Suprapubic skin (tissue), 4 donors: Measurements from ENCODE around the gene GMDS. TPM values are rescaled to one million over a fixed set of nuclear protein-coding genes. Genes with fewer than 3 reads are reported as not detected.

Experiments
- DNase-seq, 2 donors: peaks; one replicate each; pipeline ENCODE4 v3.0.0-alpha.2; 2019; ENCODE audit warnings: low spot score in 2 of 2
- H3K27ac ChIP-seq: fragments of 200-600 bp; sonication (generic); one replicate; pipeline ENCODE4 v1.5.1; 2019
- H3K27me3 ChIP-seq: fragments of 200-600 bp; sonication (generic); one replicate; pipeline ENCODE4 v1.5.1; 2019
- H3K36me3 ChIP-seq: fragments of 200-600 bp; sonication (generic); one replicate; pipeline ENCODE4 v1.5.1; 2019
- H3K4me1 ChIP-seq: fragments of 200-600 bp; sonication (generic); one replicate; pipeline ENCODE4 v1.5.1; 2019
- H3K4me3 ChIP-seq: fragments of 200-600 bp; sonication (generic); one replicate; pipeline ENCODE4 v1.5.1; 2019; ENCODE audit warnings: mild to moderate bottlenecking
- H3K9me3 ChIP-seq: fragments of 200-600 bp; sonication (generic); one replicate; pipeline ENCODE4 v1.5.1; 2019
- EP300 ChIP-seq: sonication (generic); formaldehyde crosslinking; IDR thresholded peaks from one replicate; pipeline ENCODE4 v1.6.1; 2017; ENCODE audit warnings: antibody characterized with exemption
- POLR2A ChIP-seq, 2 donors: fragments of 450-650 bp; IDR thresholded peaks; one replicate each; pipeline ENCODE4 v1.6.1; 2017; ENCODE audit warnings: antibody characterized with exemption in 2 of 2, mild to moderate bottlenecking in 2 of 2, moderate library complexity in 2 of 2
- POLR2AphosphoS5 ChIP-seq, 3 donors: sonication (generic); formaldehyde crosslinking; IDR thresholded peaks; one replicate each; pipeline ENCODE4 v1.6.1; 2017; ENCODE audit warnings: antibody characterized with exemption in 3 of 3
- WGBS: methylation state at CpG from one replicate; pipeline ENCODE4 v1.1.5; 2018; 5-methylcytosine and 5-hydroxymethylcytosine counted together
- total RNA-seq, 4 donors: library from RNA; depleted of rRNA; stranded (reverse); fragments of >200 nt; gene quantifications; one replicate each; pipeline ENCODE4 v1.1.0, GENCODE V29; 2016
- TF ChIP-seq, protein P1 (sequence below), 2 donors: fragments of 200-600 bp in 1 of 2; fragments of 450-650 bp in 1 of 2; sonication (generic) in 1 of 2; IDR thresholded peaks; one replicate each; pipeline ENCODE4 v1.5.1; 2016 to 2019; ENCODE audit warnings: antibody characterized with exemption in 2 of 2, mild to moderate bottlenecking in 1 of 2, moderate library complexity in 1 of 2

GMDS gene
- total RNA-seq, 4 donors from 2014 or later = 11.7 to 19.3 (median 13.2) TPM

DNA sequence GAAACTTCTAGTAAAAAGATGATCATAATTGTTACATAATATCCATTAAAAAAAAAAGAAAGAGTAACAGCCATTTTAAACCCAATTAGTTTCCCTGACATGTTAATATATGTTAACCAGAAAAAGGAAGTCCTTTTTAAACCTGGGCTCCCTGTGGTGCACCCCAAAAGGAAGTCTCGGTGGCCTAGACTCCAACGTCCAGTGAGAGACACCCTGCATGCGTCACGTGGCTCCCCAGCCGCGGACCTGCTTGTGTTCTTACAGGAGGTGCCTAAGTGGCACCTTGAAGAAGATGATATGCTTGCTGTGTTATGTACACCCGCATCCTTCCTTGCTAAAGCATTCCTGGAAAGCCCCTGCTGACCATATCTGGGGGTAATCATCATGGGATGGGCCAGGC, 585.6 kb downstream of the GMDS start:
- no peak overlapping the region for H3K27ac ChIP-seq
- DNase-seq = no peak
- H3K9me3 ChIP-seq = no peaks in the 10 kb centered on the region
- no peaks in the 10 kb centered on the region for H3K4me1 ChIP-seq
- no peaks in the 10 kb centered on the region for H3K27me3 ChIP-seq
- TF ChIP-seq, protein P1, sequence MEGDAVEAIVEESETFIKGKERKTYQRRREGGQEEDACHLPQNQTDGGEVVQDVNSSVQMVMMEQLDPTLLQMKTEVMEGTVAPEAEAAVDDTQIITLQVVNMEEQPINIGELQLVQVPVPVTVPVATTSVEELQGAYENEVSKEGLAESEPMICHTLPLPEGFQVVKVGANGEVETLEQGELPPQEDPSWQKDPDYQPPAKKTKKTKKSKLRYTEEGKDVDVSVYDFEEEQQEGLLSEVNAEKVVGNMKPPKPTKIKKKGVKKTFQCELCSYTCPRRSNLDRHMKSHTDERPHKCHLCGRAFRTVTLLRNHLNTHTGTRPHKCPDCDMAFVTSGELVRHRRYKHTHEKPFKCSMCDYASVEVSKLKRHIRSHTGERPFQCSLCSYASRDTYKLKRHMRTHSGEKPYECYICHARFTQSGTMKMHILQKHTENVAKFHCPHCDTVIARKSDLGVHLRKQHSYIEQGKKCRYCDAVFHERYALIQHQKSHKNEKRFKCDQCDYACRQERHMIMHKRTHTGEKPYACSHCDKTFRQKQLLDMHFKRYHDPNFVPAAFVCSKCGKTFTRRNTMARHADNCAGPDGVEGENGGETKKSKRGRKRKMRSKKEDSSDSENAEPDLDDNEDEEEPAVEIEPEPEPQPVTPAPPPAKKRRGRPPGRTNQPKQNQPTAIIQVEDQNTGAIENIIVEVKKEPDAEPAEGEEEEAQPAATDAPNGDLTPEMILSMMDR (IDR thresholded peaks at IDR 0.05) = no peak
- no peak for TF ChIP-seq EP300
- TF ChIP-seq POLR2AphosphoS5 (IDR thresholded peaks at IDR 0.05) = no peak
- no peak for TF ChIP-seq POLR2A (IDR thresholded peaks at IDR 0.05)
- H3K36me3 ChIP-seq = no peaks in the 10 kb centered on the region
- no peak overlapping the region for H3K4me3 ChIP-seq
- 79% methylated on average over 7 of the region's 7 CpGs for WGBS

DNA sequence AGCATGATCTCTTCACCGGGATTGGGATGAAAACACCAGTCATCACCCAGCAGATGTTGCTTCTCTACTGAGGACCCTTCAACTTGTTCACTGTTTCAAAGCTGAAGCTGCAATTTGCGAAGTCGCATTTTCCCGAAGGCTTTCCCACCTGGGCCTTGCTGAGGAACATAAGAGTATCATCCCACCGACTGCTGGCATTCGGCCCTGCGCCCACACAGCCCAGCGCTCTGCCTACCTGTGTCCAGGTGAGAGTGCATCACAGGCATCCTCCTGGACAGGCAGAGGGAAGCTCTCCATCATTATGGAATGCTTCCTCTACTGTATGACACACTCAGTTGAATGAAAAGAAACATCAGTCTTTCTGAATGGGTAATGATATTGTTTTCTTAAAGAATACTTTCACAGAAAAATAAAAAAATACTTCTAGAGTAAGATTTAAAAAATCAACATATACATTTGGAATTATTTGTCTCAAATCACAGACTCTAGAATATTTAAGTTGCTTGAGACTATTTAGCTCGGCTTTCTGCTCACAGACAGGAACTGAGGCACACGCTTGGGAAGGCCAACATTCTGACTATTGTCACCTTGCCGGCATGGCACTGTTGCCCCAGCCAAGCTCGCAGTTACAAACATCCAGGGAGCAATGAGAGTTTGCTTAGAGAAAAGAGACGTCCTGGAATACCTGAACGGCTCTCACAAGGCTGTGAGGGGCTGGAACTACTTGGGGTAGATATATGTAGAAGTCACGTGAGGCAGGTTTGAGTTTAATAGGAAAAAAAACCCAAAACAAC, 587.0 kb downstream of the GMDS start:
- TF ChIP-seq, protein P1 (IDR thresholded peaks at IDR 0.05) = no peak
- TF ChIP-seq EP300 = no peak
- TF ChIP-seq POLR2AphosphoS5 (IDR thresholded peaks at IDR 0.05) = no peak
- TF ChIP-seq POLR2A (IDR thresholded peaks at IDR 0.05) = no peak

DNA sequence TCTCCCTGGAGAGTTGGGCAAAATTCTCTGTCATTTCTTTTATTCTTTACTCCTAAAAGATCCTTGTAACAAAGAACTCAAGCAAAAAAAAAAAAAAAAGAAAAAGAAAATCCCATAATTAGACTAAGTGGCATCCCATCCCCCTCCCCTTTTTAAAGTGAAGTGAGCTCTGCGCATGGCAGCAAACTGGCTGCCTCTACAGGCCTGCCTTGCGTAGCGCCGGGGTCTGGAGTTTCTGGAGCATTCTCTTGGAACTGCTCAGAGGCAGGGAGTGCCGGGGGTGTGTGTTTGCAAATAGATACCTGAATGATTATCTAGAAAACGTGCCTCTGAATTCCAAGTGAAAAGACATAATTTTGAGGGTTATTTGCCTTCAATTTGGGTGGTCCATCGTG, 587.6 kb downstream of the GMDS start:
- WGBS = 90% methylated on average over 7 of the region's 7 CpGs
- DNase-seq = no peak

More for the DNA sequence above, 587.0 kb downstream of the GMDS start:
- Histone ChIP-seq H3K4me1 (no peaks in the 10 kb centered on the region), H3K27ac (no peak overlapping the region), H3K36me3 (no peaks in the 10 kb centered on the region), H3K4me3 (no peak overlapping the region), H3K9me3 (no peaks in the 10 kb centered on the region), H3K27me3 (no peaks in the 10 kb centered on the region)
- WGBS = 95% methylated on average over 15 of the region's 15 CpGs
- no peak for DNase-seq

DNA sequence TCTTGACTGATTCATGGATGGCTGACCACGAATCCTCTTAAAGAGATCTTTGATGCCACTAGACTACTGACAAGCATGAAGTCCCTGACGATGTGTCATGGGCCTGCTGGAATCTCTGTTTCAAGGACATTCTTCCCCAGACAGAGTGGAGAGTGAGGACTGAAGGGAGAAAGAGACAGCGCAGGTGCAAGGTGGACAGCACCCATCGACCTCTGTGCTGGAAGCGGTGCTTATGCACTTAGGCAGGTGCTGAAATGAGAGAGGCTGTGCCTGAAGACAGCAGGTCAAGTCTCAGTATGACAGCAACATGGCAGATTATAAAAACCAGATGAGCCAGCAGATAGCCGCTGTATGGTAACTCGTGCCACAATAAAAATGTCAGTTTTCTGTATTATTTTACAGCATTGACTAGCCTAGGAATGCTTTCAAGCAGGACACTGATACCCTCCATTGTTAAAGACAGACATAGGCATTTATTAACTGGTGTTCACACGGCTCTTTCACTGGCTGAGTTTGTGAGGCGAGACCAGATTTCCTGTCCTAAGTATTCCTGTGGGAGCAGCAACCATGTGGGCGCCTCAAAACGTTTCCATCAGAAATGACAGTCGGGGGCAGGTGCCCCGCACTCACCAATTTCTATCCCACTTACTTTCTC, 588.2 kb downstream of the GMDS start:
- no peak for DNase-seq
- Histone ChIP-seq H3K27me3 (no peaks in the 10 kb centered on the region), H3K9me3 (no peaks in the 10 kb centered on the region), H3K36me3 (no peaks in the 10 kb centered on the region), H3K27ac (no peak overlapping the region), H3K4me1 (no peaks in the 10 kb centered on the region), H3K4me3 (no peak overlapping the region)
- WGBS = 80% methylated on average over 13 of the region's 13 CpGs
- TF ChIP-seq, protein P1 (IDR thresholded peaks at IDR 0.05) = no peak
- TF ChIP-seq EP300 (no peak), POLR2AphosphoS5 (IDR thresholded peaks at IDR 0.05) (no peak), POLR2A (IDR thresholded peaks at IDR 0.05) (no peak)

More for the DNA sequence above, 587.6 kb downstream of the GMDS start:
- Histone ChIP-seq H3K27ac (no peak overlapping the region), H3K36me3 (no peaks in the 10 kb centered on the region), H3K4me3 (no peak overlapping the region), H3K4me1 (no peaks in the 10 kb centered on the region), H3K27me3 (no peaks in the 10 kb centered on the region), H3K9me3 (no peaks in the 10 kb centered on the region)
- TF ChIP-seq EP300 (no peak), POLR2A (IDR thresholded peaks at IDR 0.05) (no peak), POLR2AphosphoS5 (IDR thresholded peaks at IDR 0.05) (no peak)
- TF ChIP-seq, protein P1 (IDR thresholded peaks at IDR 0.05) = no peak

DNA sequence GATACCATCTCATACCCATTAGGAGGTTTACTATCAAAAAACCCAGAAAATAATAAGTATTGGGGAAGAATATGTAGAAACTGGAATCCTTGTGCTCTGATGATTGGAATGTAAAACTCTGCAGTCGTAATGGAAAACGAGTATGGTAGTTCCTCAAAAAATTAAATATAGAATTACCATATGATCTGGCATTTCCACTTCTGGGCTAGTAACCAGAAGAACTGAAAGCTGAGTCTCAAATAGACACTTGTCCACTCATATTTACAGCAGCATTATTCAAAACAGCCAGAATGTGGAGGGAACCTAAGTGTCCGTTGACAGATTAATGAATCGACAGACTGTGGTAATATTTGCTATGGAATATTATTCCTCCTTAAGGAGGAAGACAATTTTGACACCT, 591.4 kb downstream of the GMDS start:
- H3K4me3 ChIP-seq = no peak overlapping the region
- TF ChIP-seq POLR2A (IDR thresholded peaks at IDR 0.05) (no peak), EP300 (no peak), POLR2AphosphoS5 (IDR thresholded peaks at IDR 0.05) (no peak)
- TF ChIP-seq, protein P1 (IDR thresholded peaks at IDR 0.05) = no peak
- WGBS = 90% methylated on average over 4 of the region's 4 CpGs

More for the DNA sequence above, 591.4 kb downstream of the GMDS start:
- no peaks in the 10 kb centered on the region for H3K9me3 ChIP-seq
- no peaks in the 10 kb centered on the region for H3K27me3 ChIP-seq
- no peak for DNase-seq
- H3K27ac ChIP-seq = no peak overlapping the region
- no peaks in the 10 kb centered on the region for H3K36me3 ChIP-seq
- no peaks in the 10 kb centered on the region for H3K4me1 ChIP-seq
